ENCODE results near the gene GIMD1. TPM values are rescaled to one million over a fixed set of nuclear protein-coding genes. Genes with fewer than 3 reads are reported as not detected.

The GIMD1 gene
- total and polyA plus RNA-seq, 2 experiments from 2014 or later = not detected

GRCh38 chr4:106318511-106318910 is 50.1 kb downstream of the GIMD1 start:
- H3K4me1 ChIP-seq (ENCODE audit: low read depth) = peaks cover 19% of the 10 kb centered on the region
- no peak overlapping the region for H3K4me3 ChIP-seq
- TF ChIP-seq, protein P1, sequence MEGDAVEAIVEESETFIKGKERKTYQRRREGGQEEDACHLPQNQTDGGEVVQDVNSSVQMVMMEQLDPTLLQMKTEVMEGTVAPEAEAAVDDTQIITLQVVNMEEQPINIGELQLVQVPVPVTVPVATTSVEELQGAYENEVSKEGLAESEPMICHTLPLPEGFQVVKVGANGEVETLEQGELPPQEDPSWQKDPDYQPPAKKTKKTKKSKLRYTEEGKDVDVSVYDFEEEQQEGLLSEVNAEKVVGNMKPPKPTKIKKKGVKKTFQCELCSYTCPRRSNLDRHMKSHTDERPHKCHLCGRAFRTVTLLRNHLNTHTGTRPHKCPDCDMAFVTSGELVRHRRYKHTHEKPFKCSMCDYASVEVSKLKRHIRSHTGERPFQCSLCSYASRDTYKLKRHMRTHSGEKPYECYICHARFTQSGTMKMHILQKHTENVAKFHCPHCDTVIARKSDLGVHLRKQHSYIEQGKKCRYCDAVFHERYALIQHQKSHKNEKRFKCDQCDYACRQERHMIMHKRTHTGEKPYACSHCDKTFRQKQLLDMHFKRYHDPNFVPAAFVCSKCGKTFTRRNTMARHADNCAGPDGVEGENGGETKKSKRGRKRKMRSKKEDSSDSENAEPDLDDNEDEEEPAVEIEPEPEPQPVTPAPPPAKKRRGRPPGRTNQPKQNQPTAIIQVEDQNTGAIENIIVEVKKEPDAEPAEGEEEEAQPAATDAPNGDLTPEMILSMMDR (IDR thresholded peaks at IDR 0.05; ENCODE audit: low read depth, low read length) = no peak

DNA sequence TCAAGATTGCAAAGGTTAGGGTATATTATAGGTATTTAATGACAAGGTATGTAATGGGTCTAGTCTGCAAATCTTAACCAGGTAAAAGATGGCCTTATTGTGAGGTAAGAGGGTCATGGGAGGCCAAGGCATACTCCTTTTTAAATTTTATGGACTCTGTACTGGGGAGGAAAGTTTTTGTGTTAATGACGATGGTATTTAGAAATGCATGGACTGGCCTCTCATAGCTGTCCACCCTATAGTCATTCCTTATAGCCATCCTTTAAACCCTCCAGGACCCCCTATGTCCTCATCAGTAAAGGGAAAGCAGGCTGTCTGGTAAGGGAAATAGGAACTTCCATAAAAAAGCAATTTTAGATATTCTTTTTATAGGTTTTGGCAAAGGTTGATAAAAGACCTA is 50.8 kb downstream of the GIMD1 start:
- no peaks in the 10 kb centered on the region for H3K27me3 ChIP-seq
- no peaks in the 10 kb centered on the region for H3K9me3 ChIP-seq (ENCODE audit: low read depth)
- TF ChIP-seq, protein P1 (IDR thresholded peaks at IDR 0.05; ENCODE audit: low read depth, low read length) = no peak
- peaks cover under 1% of the 10 kb centered on the region for H3K36me3 ChIP-seq
- DNase-seq (ENCODE audit: low read depth in 1 of 2, low spot score in 1 of 2) = no peak
- H3K4me1 ChIP-seq (ENCODE audit: low read depth) = peaks cover 19% of the 10 kb centered on the region
- no peak overlapping the region for H3K4me3 ChIP-seq
- peak overlapping the region; percentile 100 for H3K27ac ChIP-seq

More at GRCh38 chr4:106318511-106318910, 50.1 kb downstream of the GIMD1 start:
- Histone ChIP-seq H3K36me3 (no peaks in the 10 kb centered on the region), H3K27me3 (no peaks in the 10 kb centered on the region), H3K9me3 (ENCODE audit: low read depth) (no peaks in the 10 kb centered on the region), H3K27ac (peak overlapping the region; percentile 100)
- DNase-seq (ENCODE audit: low read depth in 1 of 2, low spot score in 1 of 2) = no peak

DNA sequence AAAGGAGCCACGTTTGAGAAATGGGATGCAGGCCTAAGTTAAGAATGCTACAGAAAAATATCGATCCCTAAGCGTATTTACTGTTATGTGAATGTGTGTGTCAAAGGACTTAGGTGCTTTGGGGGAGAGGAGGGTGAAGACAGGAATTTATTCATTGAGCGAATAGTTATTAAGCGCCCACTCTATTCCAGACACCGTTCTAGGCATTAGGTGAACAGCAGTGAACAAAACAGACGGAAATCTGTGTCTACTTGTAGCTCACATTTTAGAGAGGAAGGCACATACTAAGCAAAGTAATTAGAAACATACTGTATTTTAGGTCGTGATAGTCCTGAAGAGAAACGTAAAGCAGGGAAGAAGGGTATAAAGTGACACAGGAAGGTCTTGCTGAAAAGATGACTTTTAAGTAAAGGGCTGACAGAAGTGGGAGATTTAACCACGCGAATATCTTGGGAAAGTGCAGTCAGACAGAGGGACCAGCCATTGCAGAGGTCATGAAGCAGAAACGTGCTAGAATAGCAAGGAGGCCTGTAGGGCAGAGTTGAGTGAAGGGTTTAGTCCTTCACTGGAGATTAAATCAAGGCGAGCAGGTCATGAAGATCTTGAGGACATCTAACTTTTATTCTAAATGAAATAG is 51.7 kb downstream of the GIMD1 start:
- TF ChIP-seq, protein P1 (IDR thresholded peaks at IDR 0.05; ENCODE audit: low read depth, low read length) = no peak
- peak overlapping the region; percentile 91 for H3K4me3 ChIP-seq
- H3K4me1 ChIP-seq (ENCODE audit: low read depth) = peaks cover 16% of the 10 kb centered on the region
- H3K9me3 ChIP-seq (ENCODE audit: low read depth) = no peaks in the 10 kb centered on the region
- H3K27me3 ChIP-seq = no peaks in the 10 kb centered on the region
- DNase-seq (ENCODE audit: low read depth in 1 of 2, low spot score in 1 of 2) = peak in 1 of 2 donors; percentile 14
- H3K36me3 ChIP-seq = peaks cover 3% of the 10 kb centered on the region
- H3K27ac ChIP-seq = peak overlapping the region; percentile 100

- DNase-seq (ENCODE audit: low read depth in 1 of 2, low spot score in 1 of 2) = peak; percentile 94 to 95
- Histone ChIP-seq H3K9me3 (ENCODE audit: low read depth) (no peaks in the 10 kb centered on the region), H3K4me3 (peak within 1 kb of the TSS; percentile 91), H3K36me3 (peaks cover 3% of the 10 kb centered on the region), H3K27ac (peak within 1 kb of the TSS; percentile 100), H3K4me1 (ENCODE audit: low read depth) (peaks cover 16% of the 10 kb centered on the region), H3K27me3 (no peaks in the 10 kb centered on the region)
- TF ChIP-seq, protein P1 (IDR thresholded peaks at IDR 0.05; ENCODE audit: low read depth, low read length) = no peak
These were observed 52.4 kb downstream of the GIMD1 start, which contains the start of the genes AIMP1 and TBCK for GRCh38 chr4:106315968-106316772. Gene AIMP1 (plus strand): TSS chr4:106316550. CDS start chr4:106325010, 8,460 bp downstream. Gene TBCK (minus strand): TSS chr4:106316209. CDS start chr4:106308960, 7,249 bp downstream.

- H3K27me3 ChIP-seq = no peaks in the 10 kb centered on the region
- peak overlapping the region; percentile 91 for H3K4me3 ChIP-seq
- TF ChIP-seq, protein P1 (IDR thresholded peaks at IDR 0.05; ENCODE audit: low read depth, low read length) = no peak
- peak overlapping the region; percentile 100 for H3K27ac ChIP-seq
- no peaks in the 10 kb centered on the region for H3K9me3 ChIP-seq (ENCODE audit: low read depth)
- DNase-seq (ENCODE audit: low read depth in 1 of 2, low spot score in 1 of 2) = no peak
- H3K4me1 ChIP-seq (ENCODE audit: low read depth) = peaks cover 16% of the 10 kb centered on the region
- H3K36me3 ChIP-seq = peaks cover 3% of the 10 kb centered on the region
These were observed 53.1 kb downstream of the GIMD1 start for GRCh38 chr4:106315476-106315967.

Measured in cardiac muscle cell (in vitro differentiated cells and primary cell).